K562 (cell line): ENCODE results near the gene CDC14B. TPM values are rescaled to one million over a fixed set of nuclear protein-coding genes. Genes with fewer than 3 reads are reported as not detected.
A peak's percentile ranks its signal among the peaks of the same experiment; 100 is the strongest.

Source experiments
- ATAC-seq: fragments of 200-7000 bp; cut with Tn5 transposase; 3 replicates; pipeline ENCODE4 v1.9.1; 2020; ENCODE audit warnings: moderate library complexity
- BruUV-seq: library from RNA; stranded (reverse); fragments of 400-500 nt; replicated peaks from 2 replicates; lab custom pipeline; 2021; lab: Mats Ljungman, UMichigan
- CTCF ChIA-PET: fragments of 300-600 bp; formaldehyde crosslinking; extraction: SDS; loops from one replicate; lab custom pipeline; 2021; ENCODE audit warnings: low intra/inter-chr PET ratio; lab: Yijun Ruan, JAX
- POLR2A ChIA-PET: fragments of 300-600, 350-650 bp; sonication (Branson Sonifier 250); formaldehyde crosslinking; extraction: SDS; loops from one replicate; lab custom pipeline; 2021; ENCODE audit warnings: antibody characterized with exemption, inconsistent platforms; lab: Yijun Ruan, JAX
- DNase-seq, 4 experiments: peaks; one replicate each; pipeline versions ENCODE4 v3.0.0 to v3.0.0-alpha.2; 2011 to 2018; ENCODE audit warnings: low spot score in 3 of 4, mixed read lengths in 3 of 4; ENCODE audit errors: extremely low read depth in 1 of 4
- FAIRE-seq: peaks from 2 replicates; lab custom pipeline; 2011; peaks lifted over from hg19 to GRCh38; lab: Jason Lieb, UNC
- H2AFZ ChIP-seq: 2 replicates; pipeline ENCODE4 v1.6.0; 2011; ENCODE audit warnings: low read depth, low read length, control low read depth, inconsistent platforms
- H3K27ac ChIP-seq: fragments of 200-600 bp; 3 replicates; pipeline ENCODE4 v1.8.0; 2011; ENCODE audit warnings: low read depth, mild to moderate bottlenecking, control low read depth, inconsistent platforms, low read length, moderate library complexity, mixed read lengths; ENCODE audit errors: extremely low read depth
- H3K27me3 ChIP-seq, 2 experiments: fragments of 300-600 bp in 1 of 2; 2 replicates in 1 of 2; 3 replicates in 1 of 2; pipeline versions ENCODE4 v1.6.0 to v1.8.0; 2011; ENCODE audit warnings: inconsistent platforms in 2 of 2, low read length in 2 of 2, mild to moderate bottlenecking in 1 of 2, mixed read lengths in 1 of 2, moderate library complexity in 1 of 2; ENCODE audit not compliant: control insufficient read depth in 2 of 2, insufficient read depth in 2 of 2
- H3K36me3 ChIP-seq: fragments of 300-600 bp; 3 replicates; pipeline ENCODE4 v1.8.0; 2011; ENCODE audit warnings: mild to moderate bottlenecking, low read length, inconsistent platforms; ENCODE audit not compliant: control insufficient read depth, insufficient read depth
- H3K4me1 ChIP-seq, 2 experiments: fragments of 200-600 bp in 1 of 2; replicated peaks in 1 of 2; 2 replicates in 1 of 2; 3 replicates in 1 of 2; pipeline versions ENCODE4 v1.5.1 to v1.8.0; 2011; ENCODE audit warnings: inconsistent platforms in 2 of 2, low read length in 2 of 2, mild to moderate bottlenecking in 1 of 2, mixed read lengths in 1 of 2, moderate library complexity in 1 of 2; ENCODE audit not compliant: control insufficient read depth in 2 of 2, insufficient read depth in 2 of 2
- H3K4me2 ChIP-seq: 2 replicates; pipeline ENCODE4 v1.6.1; 2011; ENCODE audit warnings: low read length, control low read depth, inconsistent platforms, mixed read lengths; ENCODE audit not compliant: insufficient read depth
- H3K4me3 ChIP-seq: fragments of 200-600 bp; sonication (generic), shearing (Covaris generic); 2 replicates; pipeline ENCODE4 v1.5.1; 2016; ENCODE audit warnings: control low read depth, inconsistent platforms
- H3K79me2 ChIP-seq: fragments of 200-600 bp; 3 replicates; pipeline ENCODE4 v1.8.0; 2011; ENCODE audit warnings: low read length, inconsistent platforms; ENCODE audit not compliant: control insufficient read depth, insufficient read depth
- H3K9ac ChIP-seq, 2 experiments: 2 replicates each; pipeline versions ENCODE4 v1.6.0 to v1.6.1; 2011; ENCODE audit warnings: low read depth in 2 of 2, low read length in 2 of 2, control low read depth in 1 of 2, inconsistent platforms in 1 of 2, mild to moderate bottlenecking in 1 of 2, mixed read lengths in 1 of 2; ENCODE audit not compliant: insufficient read depth in 1 of 2
- H3K9me1 ChIP-seq: one replicate; pipeline ENCODE4 v1.6.0; 2011; ENCODE audit warnings: inconsistent platforms, mild to moderate bottlenecking, low read length, moderate library complexity; ENCODE audit not compliant: control insufficient read depth, insufficient read depth
- H3K9me3 ChIP-seq: replicated peaks from 2 replicates; pipeline ENCODE4 v1.5.1; 2011; ENCODE audit warnings: low read depth, low read length, inconsistent platforms; ENCODE audit not compliant: control insufficient read depth, insufficient read depth
- H4K20me1 ChIP-seq: replicated peaks from 2 replicates; pipeline ENCODE4 v1.6.1; 2011; ENCODE audit warnings: low read length, inconsistent platforms, mixed read lengths; ENCODE audit not compliant: control insufficient read depth, insufficient read depth
- ARID2 ChIP-seq: fragments of 450-650 bp; IDR thresholded peaks from 2 replicates; pipeline ENCODE4 v1.6.1; 2017; ENCODE audit warnings: antibody characterized with exemption, mild to moderate bottlenecking
- ESRRB ChIP-seq: fragments of 250-450 bp; sonication (Bioruptor Pico); IDR thresholded peaks from 2 replicates; pipeline ENCODE4 v1.5.0; 2020; ENCODE audit warnings: mild to moderate bottlenecking, moderate library complexity, borderline replicate concordance
- FOSL1 ChIP-seq: fragments of 200-800 bp; sonication (Bioruptor generic); conservative IDR thresholded peaks from 2 replicates; pipeline ENCODE4 v1.6.1; 2016; ENCODE audit warnings: missing genetic modification characterization, missing compliant biosample characterization
- RBM25 ChIP-seq: fragments of 200-400 bp; formaldehyde crosslinking; IDR thresholded peaks from 2 replicates; pipeline ENCODE4 v1.6.1; 2018; ENCODE audit warnings: low read length, low read depth, moderate library complexity; ENCODE audit not compliant: severe bottlenecking
- REST ChIP-seq, 2 experiments: fragments of 450-650 bp; formaldehyde crosslinking in 1 of 2; IDR thresholded peaks; 2 replicates each; pipeline versions ENCODE4 v1.4.0 to v1.6.1; 2014 to 2020; ENCODE audit warnings: mild to moderate bottlenecking in 2 of 2, borderline replicate concordance in 1 of 2, low read depth in 1 of 2
- SPI1 ChIP-seq: IDR thresholded peaks from 2 replicates; pipeline ENCODE4 v1.6.1; 2011; ENCODE audit warnings: low read depth, low read length, control low read depth, borderline replicate concordance
- WGBS: fragments of 100-300 bp; shearing (Covaris generic); methylation state at CpG from one replicate; pipeline ENCODE4 v1.1.6; 2016; ENCODE audit warnings: low coverage, mixed read lengths; ENCODE audit not compliant: insufficient coverage; ENCODE audit errors: missing lambda C conversion rate; 5-methylcytosine and 5-hydroxymethylcytosine counted together
- in situ Hi-C: fragments of 300-500 bp; cut with MboI; formaldehyde crosslinking; loops from 4 replicates; pipeline ENCODE4 v1.15.0; 2018; ENCODE audit warnings: inconsistent platforms, mixed read lengths
- intact Hi-C: fragments of 100-400 bp; cut with micrococcal nuclease; formaldehyde crosslinking; loops from 2 replicates; pipeline ENCODE4 v1.14.2; 2022
- polyA plus RNA-seq, 8 experiments: library from polyadenylated mRNA; depleted of rRNA in 4 of 8; stranded (reverse) in 5 of 8; unstranded in 3 of 8; fragments of >200 nt; fragmentation: Nextera tagmentation in 2 of 8; fragmentation: Illumina TruSeq in 1 of 8; extraction: Ambion mirVana in 2 of 8; extraction: Trizol in 1 of 8; gene quantifications; 2 replicates each; pipeline versions ENCODE4 v1.2.1 to v1.2.3, GENCODE V29; 2011 to 2014; ENCODE audit warnings: inconsistent platforms in 1 of 8, missing spikeins in 1 of 8
- total RNA-seq, 7 experiments: library from RNA; depleted of rRNA in 6 of 7; stranded (reverse); fragments of >200 nt in 6 of 7; fragmentation: Illumina TruSeq in 2 of 7; extraction: Trizol in 2 of 7; gene quantifications; 2 replicates each; pipeline versions ENCODE4 v1.2.1 to v1.2.3, GENCODE V29; 2011 to 2021; ENCODE audit warnings: low replicate concordance in 1 of 7

CDC14B gene
- total and polyA plus RNA-seq, 9 of the 15 experiments (the other 6 are each of a cell fraction or from before 2014, with no cell fraction given): 1.4 to 6.0 (median 3.8) TPM

- 22% methylated on average over 5 of the region's 5 CpGs for WGBS
- Histone ChIP-seq H4K20me1 (no peaks in the 10 kb centered on the region), H3K9ac (no peak overlapping the region), H3K4me1 (no peaks in the 10 kb centered on the region), H3K4me3 (no peak overlapping the region), H3K36me3 (no peaks in the 10 kb centered on the region), H2AFZ (no peak overlapping the region), H3K4me2 (no peak overlapping the region), H3K27ac (no peak overlapping the region), H3K9me3 (no peaks in the 10 kb centered on the region), H3K79me2 (no peaks in the 10 kb centered on the region), H3K9me1 (no peaks in the 10 kb centered on the region), H3K27me3 (no peaks in the 10 kb centered on the region)
- ATAC-seq (no peak), FAIRE-seq (no peak), DNase-seq (no peak)
- intact Hi-C loops: no loop called here
- POLR2A ChIA-PET: no interaction called here
- CTCF ChIA-PET: no interaction called here
- in situ Hi-C loops: no loop called here
- no TSS peak for BruUV-seq
- TF ChIP-seq ARID2: no peak
- peak; percentile 43; the same call in 1 of the 2 replicates for TF ChIP-seq FOSL1 (tag)
Measured at GRCh38 chr9:96476591-96476990, 143.1 kb downstream of the CDC14B start.

- Histone ChIP-seq H3K36me3 (no peaks in the 10 kb centered on the region), H4K20me1 (no peaks in the 10 kb centered on the region), H3K27ac (no peak overlapping the region), H2AFZ (no peak overlapping the region), H3K4me2 (no peak overlapping the region), H3K9ac (no peak overlapping the region), H3K9me3 (no peaks in the 10 kb centered on the region), H3K4me1 (no peaks in the 10 kb centered on the region), H3K9me1 (no peaks in the 10 kb centered on the region), H3K27me3 (no peaks in the 10 kb centered on the region), H3K79me2 (no peaks in the 10 kb centered on the region), H3K4me3 (no peak overlapping the region)
- ChIA-PET CTCF (no interaction called here), POLR2A (interaction anchor here (0.5 to 1.6 kb wide), 2 partner anchors 26 to 1026 kb away, joined by 3 to 5 read pairs; partner anchors contain the start of gene HABP4)
- WGBS: 18% methylated on average over 4 of the region's 4 CpGs
- in situ Hi-C loops: no loop called here
- DNase-seq: no peak
- ATAC-seq: no peak
- BruUV-seq: no TSS peak
- intact Hi-C loops: no loop called here
- FAIRE-seq: no peak
- TF ChIP-seq REST (IDR thresholded peaks at IDR 0.05; ENCODE audit: borderline replicate concordance) (no peak), REST (CRISPR knock-in tag; IDR thresholded peaks at IDR 0.05; ENCODE audit: low read depth) (no peak), SPI1 (no peak), RBM25 (peak; percentile 69), ESRRB (CRISPR knock-in tag) (no peak)
Measured at GRCh38 chr9:96476013-96476412, 143.6 kb downstream of the CDC14B start.
